K562 (cell line): ENCODE data around the gene NADK. TPM values are rescaled to one million over a fixed set of nuclear protein-coding genes. Genes with fewer than 3 reads are reported as not detected.

Experiments
- EGR1 ChIP-seq: fragments of 450-650 bp; conservative IDR thresholded peaks from 2 replicates; pipeline ENCODE4 v1.6.1; 2017; ENCODE audit warnings: mild to moderate bottlenecking
- NR0B1 ChIP-seq: fragments of 450-650 bp; IDR thresholded peaks from one replicate; pipeline ENCODE4 v1.6.1; 2018; ENCODE audit warnings: mild to moderate bottlenecking, moderate library complexity; ENCODE audit not compliant: partially characterized antibody
- POLR2B ChIP-seq: fragments of 450-650 bp; IDR thresholded peaks from 2 replicates; pipeline ENCODE4 v1.6.1; 2018; ENCODE audit warnings: low read depth; ENCODE audit not compliant: partially characterized antibody
- XRCC4 ChIP-seq: IDR thresholded peaks from one replicate; pipeline ENCODE4 v1.6.1; 2011; ENCODE audit not compliant: insufficient read depth, insufficient read length; ENCODE audit errors: extremely low read depth
- ZNF121 ChIP-seq: sonication (generic); formaldehyde crosslinking; conservative IDR thresholded peaks from 2 replicates; pipeline ENCODE4 v1.8.0; 2022; ENCODE audit warnings: missing genetic modification reagents
- ZNF140 ChIP-seq: fragments of 250-450 bp; sonication (Bioruptor Pico); IDR thresholded peaks from 2 replicates; pipeline ENCODE4 v1.8.0; 2021; ENCODE audit warnings: moderate library complexity, mild to moderate bottlenecking, inconsistent platforms
- ZNF146 ChIP-seq: IDR thresholded peaks from one replicate; pipeline ENCODE4 v1.6.1; 2018; ENCODE audit warnings: missing compliant biosample characterization; ENCODE audit not compliant: unreplicated experiment
- ZNF511 ChIP-seq: sonication (generic); formaldehyde crosslinking; IDR thresholded peaks from 2 replicates; pipeline ENCODE4 v1.8.0; 2022; ENCODE audit warnings: mild to moderate bottlenecking, missing genetic modification reagents
- polyA plus RNA-seq, 8 experiments: library from polyadenylated mRNA; depleted of rRNA in 4 of 8; stranded (reverse) in 5 of 8; unstranded in 3 of 8; fragments of >200 nt; fragmentation: Nextera tagmentation in 2 of 8; fragmentation: Illumina TruSeq in 1 of 8; extraction: Ambion mirVana in 2 of 8; extraction: Trizol in 1 of 8; gene quantifications; 2 replicates each; pipeline versions ENCODE4 v1.2.1 to v1.2.3, GENCODE V29; 2011 to 2014; ENCODE audit warnings: inconsistent platforms in 1 of 8, missing spikeins in 1 of 8
- total RNA-seq, 7 experiments: library from RNA; depleted of rRNA in 6 of 7; stranded (reverse); fragments of >200 nt in 6 of 7; fragmentation: Illumina TruSeq in 2 of 7; extraction: Trizol in 2 of 7; gene quantifications; 2 replicates each; pipeline versions ENCODE4 v1.2.1 to v1.2.3, GENCODE V29; 2011 to 2021; ENCODE audit warnings: low replicate concordance in 1 of 7
- TF ChIP-seq, protein P1 (sequence below), 2 experiments: fragments of 450-650 bp; formaldehyde crosslinking in 1 of 2; IDR thresholded peaks; 2 replicates each; pipeline versions ENCODE4 v1.4.0 to v1.6.1; 2014 to 2020; ENCODE audit warnings: mild to moderate bottlenecking in 2 of 2, borderline replicate concordance in 1 of 2, low read depth in 1 of 2

The NADK gene
- total and polyA plus RNA-seq, 9 of the 15 experiments (the other 6 are each of a cell fraction or from before 2014, with no cell fraction given), result 1.5 to 135 (median 75.1) TPM

DNA sequence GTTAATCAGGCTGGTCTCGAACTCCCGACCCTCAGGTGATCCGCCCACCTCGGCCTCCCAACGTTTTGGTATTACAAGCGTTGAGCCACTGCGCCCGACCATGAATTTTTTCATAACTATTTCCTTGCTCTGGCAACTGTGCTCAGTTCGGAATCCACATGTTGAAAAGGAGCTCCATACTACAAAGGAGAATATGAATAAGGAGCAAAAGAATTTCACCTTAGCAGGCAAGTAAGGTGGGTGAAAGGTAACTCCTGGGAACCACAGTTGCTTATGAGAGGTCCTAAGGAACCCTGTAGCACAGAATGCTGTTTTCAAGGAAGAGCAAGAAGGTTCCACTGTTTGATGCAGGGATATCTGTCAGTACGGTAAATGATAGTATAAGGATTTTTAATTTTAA lies 29.9 kb upstream of the NADK start (continued):
- TF ChIP-seq POLR2B (no peak), XRCC4 (no peak), ZNF146 (CRISPR knock-in tag) (no peak), ZNF511 (CRISPR knock-in tag) (no peak), ZNF121 (no peak), ZNF140 (CRISPR knock-in tag) (no peak), NR0B1 (no peak), EGR1 (no peak)
- TF ChIP-seq, protein P1, sequence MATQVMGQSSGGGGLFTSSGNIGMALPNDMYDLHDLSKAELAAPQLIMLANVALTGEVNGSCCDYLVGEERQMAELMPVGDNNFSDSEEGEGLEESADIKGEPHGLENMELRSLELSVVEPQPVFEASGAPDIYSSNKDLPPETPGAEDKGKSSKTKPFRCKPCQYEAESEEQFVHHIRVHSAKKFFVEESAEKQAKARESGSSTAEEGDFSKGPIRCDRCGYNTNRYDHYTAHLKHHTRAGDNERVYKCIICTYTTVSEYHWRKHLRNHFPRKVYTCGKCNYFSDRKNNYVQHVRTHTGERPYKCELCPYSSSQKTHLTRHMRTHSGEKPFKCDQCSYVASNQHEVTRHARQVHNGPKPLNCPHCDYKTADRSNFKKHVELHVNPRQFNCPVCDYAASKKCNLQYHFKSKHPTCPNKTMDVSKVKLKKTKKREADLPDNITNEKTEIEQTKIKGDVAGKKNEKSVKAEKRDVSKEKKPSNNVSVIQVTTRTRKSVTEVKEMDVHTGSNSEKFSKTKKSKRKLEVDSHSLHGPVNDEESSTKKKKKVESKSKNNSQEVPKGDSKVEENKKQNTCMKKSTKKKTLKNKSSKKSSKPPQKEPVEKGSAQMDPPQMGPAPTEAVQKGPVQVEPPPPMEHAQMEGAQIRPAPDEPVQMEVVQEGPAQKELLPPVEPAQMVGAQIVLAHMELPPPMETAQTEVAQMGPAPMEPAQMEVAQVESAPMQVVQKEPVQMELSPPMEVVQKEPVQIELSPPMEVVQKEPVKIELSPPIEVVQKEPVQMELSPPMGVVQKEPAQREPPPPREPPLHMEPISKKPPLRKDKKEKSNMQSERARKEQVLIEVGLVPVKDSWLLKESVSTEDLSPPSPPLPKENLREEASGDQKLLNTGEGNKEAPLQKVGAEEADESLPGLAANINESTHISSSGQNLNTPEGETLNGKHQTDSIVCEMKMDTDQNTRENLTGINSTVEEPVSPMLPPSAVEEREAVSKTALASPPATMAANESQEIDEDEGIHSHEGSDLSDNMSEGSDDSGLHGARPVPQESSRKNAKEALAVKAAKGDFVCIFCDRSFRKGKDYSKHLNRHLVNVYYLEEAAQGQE (IDR thresholded peaks at IDR 0.05; ENCODE audit: borderline replicate concordance), result no peak
- TF ChIP-seq, protein P1 (CRISPR knock-in tag; IDR thresholded peaks at IDR 0.05; ENCODE audit: low read depth), result no peak
